22Rv1 (cell line): ENCODE results near the gene CAPS2.

Experiments used
- H3K27ac ChIP-seq: fragments of 450-650 bp; 2 replicates; pipeline ENCODE4 v1.5.1; 2017
- ZFX ChIP-seq: fragments of 450-650 bp; IDR thresholded peaks from 2 replicates; pipeline ENCODE4 v1.6.1; 2017; ENCODE audit warnings: antibody characterized with exemption, borderline replicate concordance
- TF ChIP-seq, protein P1 (sequence below): fragments of 450-650 bp; IDR thresholded peaks from 2 replicates; pipeline ENCODE4 v1.5.1; 2017; ENCODE audit warnings: mild to moderate bottlenecking

Gene CAPS2

GRCh38 chr12:75329918-75330826 lies at the start of gene CAPS2:
Gene CAPS2, minus strand, starts transcription at chr12:75330324. Its CDS starts 3,826 bp downstream, at chr12:75326498.
- TF ChIP-seq, protein P1, sequence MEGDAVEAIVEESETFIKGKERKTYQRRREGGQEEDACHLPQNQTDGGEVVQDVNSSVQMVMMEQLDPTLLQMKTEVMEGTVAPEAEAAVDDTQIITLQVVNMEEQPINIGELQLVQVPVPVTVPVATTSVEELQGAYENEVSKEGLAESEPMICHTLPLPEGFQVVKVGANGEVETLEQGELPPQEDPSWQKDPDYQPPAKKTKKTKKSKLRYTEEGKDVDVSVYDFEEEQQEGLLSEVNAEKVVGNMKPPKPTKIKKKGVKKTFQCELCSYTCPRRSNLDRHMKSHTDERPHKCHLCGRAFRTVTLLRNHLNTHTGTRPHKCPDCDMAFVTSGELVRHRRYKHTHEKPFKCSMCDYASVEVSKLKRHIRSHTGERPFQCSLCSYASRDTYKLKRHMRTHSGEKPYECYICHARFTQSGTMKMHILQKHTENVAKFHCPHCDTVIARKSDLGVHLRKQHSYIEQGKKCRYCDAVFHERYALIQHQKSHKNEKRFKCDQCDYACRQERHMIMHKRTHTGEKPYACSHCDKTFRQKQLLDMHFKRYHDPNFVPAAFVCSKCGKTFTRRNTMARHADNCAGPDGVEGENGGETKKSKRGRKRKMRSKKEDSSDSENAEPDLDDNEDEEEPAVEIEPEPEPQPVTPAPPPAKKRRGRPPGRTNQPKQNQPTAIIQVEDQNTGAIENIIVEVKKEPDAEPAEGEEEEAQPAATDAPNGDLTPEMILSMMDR = no peak
- TF ChIP-seq ZFX = no peak
- H3K27ac ChIP-seq = peak within 1 kb of the TSS; percentile 42

DNA sequence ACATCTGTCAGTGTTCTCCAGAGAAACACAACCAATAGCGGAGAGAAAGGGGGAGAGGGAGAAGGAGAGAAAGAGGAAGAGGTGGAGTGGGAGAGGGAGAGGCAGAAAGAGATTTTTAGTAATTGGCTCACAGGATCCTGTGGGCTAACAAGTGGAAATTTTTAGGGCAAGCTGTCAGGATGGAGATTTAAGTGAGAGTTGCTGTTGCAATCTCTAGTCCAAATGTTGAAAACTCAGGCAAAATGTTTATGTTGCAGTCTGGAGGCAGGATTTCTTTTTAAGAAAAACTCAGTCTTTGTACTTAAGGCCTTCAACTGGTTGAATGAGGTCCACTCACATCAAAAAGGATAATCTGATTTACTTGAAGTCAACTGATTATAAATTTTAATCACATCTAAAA lies 48.2 kb upstream of the CAPS2 start:
- H3K27ac ChIP-seq = no peak overlapping the region
- no peak for TF ChIP-seq ZFX
- TF ChIP-seq, protein P1 = no peak

DNA sequence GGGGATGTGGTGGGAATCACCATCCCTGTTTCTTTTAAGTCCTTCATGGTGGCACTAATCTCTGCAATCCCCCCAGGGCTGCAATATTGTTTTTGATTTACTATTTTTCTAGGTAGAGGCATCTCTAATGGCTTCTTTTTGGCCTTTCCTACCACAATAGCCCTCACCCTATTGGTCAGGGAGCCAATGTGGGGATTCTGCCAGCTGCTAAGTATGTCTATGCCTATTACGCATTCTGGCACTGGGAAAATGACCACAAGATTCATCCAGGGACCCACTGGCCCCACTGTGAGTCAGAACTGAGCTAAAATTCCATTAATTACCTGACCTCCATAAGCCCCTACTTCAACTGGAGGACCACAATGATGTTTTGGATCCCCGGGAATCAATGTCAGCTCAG lies 44.8 kb upstream of the CAPS2 start:
- TF ChIP-seq ZFX = no peak
- TF ChIP-seq, protein P1 = no peak
- no peak overlapping the region for H3K27ac ChIP-seq

DNA sequence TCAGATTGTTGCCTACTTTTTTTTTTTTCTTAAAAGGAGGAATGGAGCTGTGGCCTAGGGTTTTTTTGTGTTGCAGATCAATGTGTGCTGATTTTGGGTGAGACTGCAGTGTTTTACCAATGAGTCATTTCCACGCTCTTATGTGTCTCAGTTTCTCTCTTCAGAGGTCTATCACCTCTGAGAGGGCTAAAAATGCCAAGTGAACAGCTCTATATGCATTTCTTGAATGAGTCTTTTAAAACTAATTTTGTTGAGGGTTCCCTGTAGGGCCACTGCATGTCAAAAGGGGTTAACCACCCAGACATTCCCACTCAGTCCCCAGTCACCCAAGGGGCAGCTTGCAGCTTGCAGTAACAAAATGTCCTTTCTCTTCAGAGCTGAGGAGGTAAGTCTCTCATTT lies 36.5 kb upstream of the CAPS2 start:
- no peak for TF ChIP-seq ZFX
- TF ChIP-seq, protein P1 = no peak
- H3K27ac ChIP-seq = no peak overlapping the region

GRCh38 chr12:75364919-75365318 lies 34.8 kb upstream of the CAPS2 start:
- no peak overlapping the region for H3K27ac ChIP-seq
- TF ChIP-seq, protein P1 = no peak
- no peak for TF ChIP-seq ZFX

GRCh38 chr12:75361408-75361807 lies 31.3 kb upstream of the CAPS2 start:
- TF ChIP-seq, protein P1 = no peak
- TF ChIP-seq ZFX = no peak

GRCh38 chr12:75360920-75361319 lies 30.8 kb upstream of the CAPS2 start:
- no peak for TF ChIP-seq ZFX
- TF ChIP-seq, protein P1 = no peak
- H3K27ac ChIP-seq = no peak overlapping the region

More at GRCh38 chr12:75361408-75361807, 31.3 kb upstream of the CAPS2 start:
- H3K27ac ChIP-seq = no peak overlapping the region
